Chondrocyte (in vitro differentiated cells): ENCODE data around the gene MRPL49. TPM values are rescaled to one million over a fixed set of nuclear protein-coding genes. Genes with fewer than 3 reads are reported as not detected.
"Not testable (repeated sequence)": the region's sequence is repeated elsewhere in the genome, so short reads cannot be mapped to it uniquely, and the experiment has no call there.

Experiments used
- DNase-seq: peaks from one replicate; pipeline ENCODE4 v3.0.0; 2021; ENCODE audit warnings: mixed read lengths, low spot score
- H3K27ac Mint-ChIP-seq: one replicate; pipeline ENCODE4 v1.8.0; 2021; ENCODE audit warnings: mild to moderate bottlenecking, moderate library complexity, mixed read lengths; ENCODE audit not compliant: unreplicated experiment
- H3K27me3 Mint-ChIP-seq: 2 replicates; pipeline ENCODE4 v1.8.0; 2021; ENCODE audit warnings: low read depth, mixed read lengths
- H3K36me3 Mint-ChIP-seq: 2 replicates; pipeline ENCODE4 v1.8.0; 2021; ENCODE audit warnings: low read depth, mixed read lengths
- H3K4me1 Mint-ChIP-seq: 2 replicates; pipeline ENCODE4 v1.8.0; 2021; ENCODE audit warnings: low read depth, mild to moderate bottlenecking, mixed read lengths
- H3K4me3 Mint-ChIP-seq: one replicate; pipeline ENCODE4 v1.8.0; 2021; ENCODE audit warnings: mild to moderate bottlenecking, moderate library complexity, mixed read lengths; ENCODE audit not compliant: unreplicated experiment
- H3K9me3 Mint-ChIP-seq: 2 replicates; pipeline ENCODE4 v1.8.0; 2021; ENCODE audit warnings: low read depth, mixed read lengths
- CTCF ChIP-seq: fragments of 200-600 bp; sonication (generic); IDR thresholded peaks from 2 replicates; pipeline ENCODE4 v1.5.0; 2021; ENCODE audit warnings: antibody characterized with exemption, mild to moderate bottlenecking, moderate library complexity
- microRNA-seq: library from miRNA; unstranded; fragments of <30 nt; microRNA quantifications from one replicate; pipeline ENCODE4 v1.2.0, GENCODE V29; 2020; ENCODE audit warnings: borderline number of aligned reads
- total RNA-seq: library from RNA; stranded (reverse); gene quantifications from 3 replicates; pipeline ENCODE4 v1.2.1, GENCODE V29; 2021

The MRPL49 gene
- total RNA-seq, 1 donor from 2014 or later, result 37.2 TPM

GRCh38 chr11:65169164-65169641 is 47.1 kb downstream of the MRPL49 start:
- Mint-ChIP-seq H3K4me3 (no peak overlapping the region), H3K9me3 (no peaks in the 10 kb centered on the region), H3K27ac (peak overlapping the region; percentile 95), H3K4me1 (peaks cover 8% of the 10 kb centered on the region), H3K36me3 (no peaks in the 10 kb centered on the region), H3K27me3 (no peaks in the 10 kb centered on the region)
- TF ChIP-seq CTCF, result no peak
- no peak for DNase-seq

- DNase-seq, result no peak
- Mint-ChIP-seq H3K27me3 (no peaks in the 10 kb centered on the region), H3K27ac (peak within 1 kb of the TSS; percentile 95), H3K9me3 (no peaks in the 10 kb centered on the region), H3K4me3 (no peak within 1 kb of the TSS), H3K36me3 (no peaks in the 10 kb centered on the region), H3K4me1 (peaks cover 8% of the 10 kb centered on the region)
- TF ChIP-seq CTCF, result no peak
These were observed 48.0 kb downstream of the MRPL49 start, which contains the start of gene SPDYC for GRCh38 chr11:65170058-65170534. SPDYC (plus strand) TSS chr11:65170233; CDS start chr11:65171358, 1,125 bp downstream.

DNA sequence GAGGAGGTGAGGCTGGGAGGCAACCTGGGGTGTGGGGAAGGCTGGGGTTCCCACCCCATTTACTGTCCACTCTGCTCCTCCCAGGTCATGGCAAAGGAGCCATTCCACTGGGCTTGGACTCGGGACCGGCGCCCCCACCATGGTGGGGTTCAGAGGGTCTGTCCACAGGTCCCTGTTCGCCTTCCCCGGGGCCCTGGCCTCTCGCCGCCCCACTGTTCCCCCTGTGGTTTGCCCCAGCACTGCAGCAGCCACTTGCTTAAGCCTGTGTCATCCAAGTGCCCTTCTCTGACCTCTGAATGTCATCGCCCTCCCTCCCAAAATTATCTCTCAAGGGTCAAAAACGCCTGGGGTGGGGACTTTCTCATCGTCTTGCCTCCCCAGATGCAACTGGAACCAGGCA is 50.5 kb downstream of the MRPL49 start:
- no peak overlapping the region for H3K27ac Mint-ChIP-seq
- no peaks in the 10 kb centered on the region for H3K36me3 Mint-ChIP-seq
- peaks cover 8% of the 10 kb centered on the region for H3K4me1 Mint-ChIP-seq
- DNase-seq, result no peak
- no peak overlapping the region for H3K4me3 Mint-ChIP-seq
- H3K27me3 Mint-ChIP-seq, result no peaks in the 10 kb centered on the region
- no peak for TF ChIP-seq CTCF
- no peaks in the 10 kb centered on the region for H3K9me3 Mint-ChIP-seq

DNA sequence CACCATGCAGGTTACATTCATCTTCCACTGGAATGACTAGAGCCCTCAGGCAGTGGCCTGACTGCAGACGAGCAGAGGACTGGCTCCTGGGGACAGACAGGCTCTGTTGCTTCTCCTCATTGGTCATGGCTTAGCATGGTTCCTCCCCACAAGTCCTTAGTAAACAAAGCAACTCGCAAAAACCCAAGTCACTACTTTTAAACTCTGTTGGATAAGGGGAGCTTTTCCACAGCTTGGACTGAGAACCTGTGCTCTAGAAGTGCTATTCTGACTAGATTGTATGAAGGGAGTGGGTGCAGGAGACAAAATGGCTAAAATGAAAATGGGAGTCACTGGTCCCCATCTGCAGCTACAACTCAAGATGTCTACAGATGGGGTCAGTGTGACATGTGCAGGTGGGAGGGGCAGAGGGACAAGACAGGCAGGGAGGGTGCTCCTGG is 52.5 kb downstream of the MRPL49 start:
- H3K27ac Mint-ChIP-seq, DNase-seq, H3K4me1 Mint-ChIP-seq, H3K4me3 Mint-ChIP-seq, H3K36me3 Mint-ChIP-seq, H3K9me3 Mint-ChIP-seq, H3K27me3 Mint-ChIP-seq: not testable (repeated sequence)

Small RNA genes within 50 kb of the gene (microRNA-seq; reads per million reads assigned to microRNA genes)
- gene MIR6751, result not detected

Other genes starting within 250 kb of the MRPL49 start
- gene EHD1, start 243.7 kb upstream of the MRPL49 start, total RNA-seq, result 78.9 to 129 TPM (median 111 TPM) in 3 replicates
- gene ATG2A, start 205.1 kb upstream of the MRPL49 start, total RNA-seq, result 15.2 to 21.9 TPM (median 16.3 TPM) in 3 replicates
- gene PPP2R5B, start 197.6 kb upstream of the MRPL49 start, total RNA-seq, result 21.7 to 33.2 TPM (median 29.3 TPM) in 3 replicates
- not detected in 3 replicates for gene GPHA2, start 186.4 kb upstream of the MRPL49 start, total RNA-seq
- gene MAJIN, start 150.2 kb upstream of the MRPL49 start, total RNA-seq, result not detected in 3 replicates
- gene BATF2, start 125.3 kb upstream of the MRPL49 start, total RNA-seq, result not detected in 3 replicates
- 80.1 to 85.5 TPM (median 83.7 TPM) in 3 replicates for gene ARL2, start 108.2 kb upstream of the MRPL49 start, total RNA-seq
- 21.0 to 26.1 TPM (median 24.9 TPM) in 3 replicates for gene SNX15, start 94.9 kb upstream of the MRPL49 start, total RNA-seq
- gene SAC3D1, start 81.1 kb upstream of the MRPL49 start, total RNA-seq, result 13.1 to 18.2 TPM (median 14.3 TPM) in 3 replicates
- gene NAALADL1, start 63.8 kb upstream of the MRPL49 start, total RNA-seq, result not detected in 3 replicates
- gene CDCA5, start 38.3 kb upstream of the MRPL49 start, total RNA-seq, result 5.5 to 11.4 TPM (median 6.3 TPM) in 3 replicates
- gene ZFPL1, start 38.1 kb upstream of the MRPL49 start, total RNA-seq, result 48.9 to 53.3 TPM (median 50.0 TPM) in 3 replicates
- gene VPS51, start 26.1 kb upstream of the MRPL49 start, total RNA-seq, result 72.8 to 94.0 TPM (median 73.4 TPM) in 3 replicates
- gene TM7SF2, start 10.4 kb upstream of the MRPL49 start, total RNA-seq, result 10.3 to 14.4 TPM (median 10.7 TPM) in 3 replicates
- gene ZNHIT2, start 4.6 kb upstream of the MRPL49 start, total RNA-seq, result 7.9 to 8.7 TPM (median 7.9 TPM) in 3 replicates
- gene FAU, start 187 bp upstream of the MRPL49 start, total RNA-seq, result 506 to 669 TPM (median 519 TPM) in 3 replicates
- 47.5 to 53.5 TPM (median 49.2 TPM) in 3 replicates for gene SYVN1, start 12.2 kb downstream of the MRPL49 start, total RNA-seq
- not detected in 3 replicates for gene SPDYC, start 47.9 kb downstream of the MRPL49 start, total RNA-seq
- 120 to 130 TPM (median 127 TPM) in 3 replicates for gene CAPN1, start 59.6 kb downstream of the MRPL49 start, total RNA-seq
- 5.7 to 19.0 TPM (median 6.2 TPM) in 3 replicates for gene POLA2, start 139.6 kb downstream of the MRPL49 start, total RNA-seq
- 7.3 to 12.8 TPM (median 12.6 TPM) in 3 replicates for gene CDC42EP2, start 192.5 kb downstream of the MRPL49 start, total RNA-seq
- gene DPF2, start 211.5 kb downstream of the MRPL49 start, total RNA-seq, result 49.7 to 52.3 TPM (median 49.9 TPM) in 3 replicates
- gene TIGD3, start 232.4 kb downstream of the MRPL49 start, total RNA-seq, result 0.10 to 0.18 TPM in 2 of 3 replicates, not detected in the other